Panc1 (cell line): Measurements from ENCODE around the gene IL20RB. TPM values are rescaled to one million over a fixed set of nuclear protein-coding genes. Genes with fewer than 3 reads are reported as not detected.

ENCODE experiments used
- ATAC-seq: fragments of 200-7000 bp; cut with Tn5 transposase; 2 replicates; pipeline ENCODE4 v1.9.1; 2020; ENCODE audit warnings: mild to moderate bottlenecking, moderate library complexity
- BruUV-seq: library from RNA; stranded (reverse); fragments of 400-500 nt; replicated peaks from 2 replicates; lab custom pipeline; 2021; lab: Mats Ljungman, UMichigan
- CTCF ChIA-PET: fragments of 300-600 bp; sonication (Branson Sonifier 250); formaldehyde crosslinking; loops from one replicate; lab custom pipeline; 2022; ENCODE audit warnings: antibody characterized with exemption; lab: Charles Lee
- POLR2A ChIA-PET: fragments of 300-600 bp; sonication (Branson Sonifier 250); formaldehyde crosslinking; loops from one replicate; lab custom pipeline; 2022; ENCODE audit warnings: antibody characterized with exemption; lab: Charles Lee
- DNase-seq: peaks from one replicate; pipeline ENCODE4 v3.0.0-alpha.2; 2010; ENCODE audit warnings: low read depth, low spot score
- H3K27ac ChIP-seq: 2 replicates; pipeline ENCODE4 v1.5.1; 2011; ENCODE audit warnings: mild to moderate bottlenecking, low read length, inconsistent platforms
- H3K27me3 ChIP-seq: fragments of 200-500 bp; sonication (Bioruptor generic); 2 replicates; pipeline ENCODE4 v1.6.0; 2014; ENCODE audit warnings: low read length, inconsistent platforms; ENCODE audit not compliant: control insufficient read depth, insufficient read depth
- H3K36me3 ChIP-seq: fragments of 200-500 bp; sonication (Bioruptor generic); 2 replicates; pipeline ENCODE4 v1.5.1; 2014; ENCODE audit warnings: inconsistent platforms, mild to moderate bottlenecking, low read length, moderate library complexity; ENCODE audit not compliant: control insufficient read depth, insufficient read depth
- H3K4me1 ChIP-seq: 2 replicates; pipeline ENCODE4 v1.5.1; 2011; ENCODE audit warnings: inconsistent platforms, mild to moderate bottlenecking, low read length, moderate library complexity; ENCODE audit not compliant: control insufficient read depth, insufficient read depth
- H3K4me3 ChIP-seq, 2 experiments: 2 replicates each; pipeline ENCODE4 v1.5.1; 2011 to 2012; ENCODE audit warnings: low read depth in 2 of 2, low read length in 2 of 2, mild to moderate bottlenecking in 2 of 2, inconsistent platforms in 1 of 2, moderate library complexity in 1 of 2
- H3K9me3 ChIP-seq: fragments of 200-500 bp; sonication (Bioruptor generic); 2 replicates; pipeline ENCODE4 v1.5.1; 2014; ENCODE audit warnings: low read depth, mild to moderate bottlenecking, inconsistent platforms, low read length, moderate library complexity; ENCODE audit not compliant: control insufficient read depth, insufficient read depth
- POLR2AphosphoS5 ChIP-seq: IDR thresholded peaks from 2 replicates; pipeline ENCODE4 v1.6.1; 2012; ENCODE audit warnings: mild to moderate bottlenecking, low read depth, low read length, moderate library complexity
- SIN3A ChIP-seq: IDR thresholded peaks from 2 replicates; pipeline ENCODE4 v1.6.1; 2012; ENCODE audit warnings: low read depth, mild to moderate bottlenecking, low read length, moderate library complexity, borderline replicate concordance; ENCODE audit not compliant: insufficient read depth
- TCF7L2 ChIP-seq: IDR thresholded peaks from 2 replicates; pipeline ENCODE4 v1.6.1; 2011; ENCODE audit warnings: mild to moderate bottlenecking, low read depth, low read length, inconsistent platforms
- in situ Hi-C: cut with HindIII; loops from 2 replicates; pipeline ENCODE4 v1.10.0; 2016; ENCODE audit warnings: low sequenced_read_pairs, low pct_unique_long_range_greater_than_20kb
- intact Hi-C: fragments of 100-400 bp; cut with micrococcal nuclease; formaldehyde crosslinking; loops from one replicate; pipeline ENCODE4 v1.10.0; 2022; ENCODE audit not compliant: unreplicated experiment
- total RNA-seq: library from RNA; stranded (reverse); gene quantifications from one replicate; pipeline ENCODE4 v1.2.1, GENCODE V29; 2021; ENCODE audit not compliant: unreplicated experiment
- TF ChIP-seq, protein P1 (sequence below), 2 experiments: IDR thresholded peaks; 2 replicates each; pipeline ENCODE4 v1.6.1; 2011 to 2012; ENCODE audit warnings: low read depth in 2 of 2, control low read depth in 1 of 2, low read length in 1 of 2, mild to moderate bottlenecking in 1 of 2, moderate library complexity in 1 of 2; ENCODE audit not compliant: insufficient read depth in 1 of 2
- TF ChIP-seq, protein P2 (sequence below): fragments of 450-650 bp; IDR thresholded peaks from 2 replicates; pipeline ENCODE4 v1.5.1; 2017; ENCODE audit warnings: mild to moderate bottlenecking

Gene IL20RB
- total RNA-seq, 1 experiment from 2014 or later, result 1.7 TPM

DNA sequence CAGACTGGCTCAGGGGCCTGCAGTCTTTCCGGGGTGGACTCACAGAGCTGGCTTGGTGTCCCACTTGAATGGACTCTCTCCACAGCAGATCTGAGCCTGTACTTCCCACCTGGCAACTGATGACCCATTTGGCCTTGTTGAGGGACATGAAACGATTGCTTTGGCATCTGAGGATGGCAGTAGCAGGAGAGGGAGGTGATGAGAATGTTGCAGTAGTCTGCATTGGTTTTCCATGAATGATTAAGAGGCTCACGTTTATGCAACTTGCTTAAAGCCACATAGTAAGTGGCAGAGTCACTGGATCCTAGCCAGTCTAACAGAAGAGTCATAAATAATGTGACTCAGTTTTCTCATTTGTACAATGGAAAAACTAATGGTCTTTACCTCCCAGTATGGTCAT lies 21.9 kb downstream of the IL20RB start:
- POLR2A ChIA-PET, result no interaction called here
- in situ Hi-C loops (no loop called here), intact Hi-C loops (no loop called here)
- ATAC-seq, result no peak
- Histone ChIP-seq H3K4me1 (no peaks in the 10 kb centered on the region), H3K36me3 (no peaks in the 10 kb centered on the region), H3K9me3 (no peaks in the 10 kb centered on the region), H3K27me3 (no peaks in the 10 kb centered on the region), H3K4me3 (no peak overlapping the region), H3K27ac (no peak overlapping the region)
- no TSS peak for BruUV-seq
- CTCF ChIA-PET, result no interaction called here
- DNase-seq, result no peak
- TF ChIP-seq POLR2AphosphoS5 (no peak), SIN3A (no peak), TCF7L2 (no peak)
- TF ChIP-seq, protein P1, sequence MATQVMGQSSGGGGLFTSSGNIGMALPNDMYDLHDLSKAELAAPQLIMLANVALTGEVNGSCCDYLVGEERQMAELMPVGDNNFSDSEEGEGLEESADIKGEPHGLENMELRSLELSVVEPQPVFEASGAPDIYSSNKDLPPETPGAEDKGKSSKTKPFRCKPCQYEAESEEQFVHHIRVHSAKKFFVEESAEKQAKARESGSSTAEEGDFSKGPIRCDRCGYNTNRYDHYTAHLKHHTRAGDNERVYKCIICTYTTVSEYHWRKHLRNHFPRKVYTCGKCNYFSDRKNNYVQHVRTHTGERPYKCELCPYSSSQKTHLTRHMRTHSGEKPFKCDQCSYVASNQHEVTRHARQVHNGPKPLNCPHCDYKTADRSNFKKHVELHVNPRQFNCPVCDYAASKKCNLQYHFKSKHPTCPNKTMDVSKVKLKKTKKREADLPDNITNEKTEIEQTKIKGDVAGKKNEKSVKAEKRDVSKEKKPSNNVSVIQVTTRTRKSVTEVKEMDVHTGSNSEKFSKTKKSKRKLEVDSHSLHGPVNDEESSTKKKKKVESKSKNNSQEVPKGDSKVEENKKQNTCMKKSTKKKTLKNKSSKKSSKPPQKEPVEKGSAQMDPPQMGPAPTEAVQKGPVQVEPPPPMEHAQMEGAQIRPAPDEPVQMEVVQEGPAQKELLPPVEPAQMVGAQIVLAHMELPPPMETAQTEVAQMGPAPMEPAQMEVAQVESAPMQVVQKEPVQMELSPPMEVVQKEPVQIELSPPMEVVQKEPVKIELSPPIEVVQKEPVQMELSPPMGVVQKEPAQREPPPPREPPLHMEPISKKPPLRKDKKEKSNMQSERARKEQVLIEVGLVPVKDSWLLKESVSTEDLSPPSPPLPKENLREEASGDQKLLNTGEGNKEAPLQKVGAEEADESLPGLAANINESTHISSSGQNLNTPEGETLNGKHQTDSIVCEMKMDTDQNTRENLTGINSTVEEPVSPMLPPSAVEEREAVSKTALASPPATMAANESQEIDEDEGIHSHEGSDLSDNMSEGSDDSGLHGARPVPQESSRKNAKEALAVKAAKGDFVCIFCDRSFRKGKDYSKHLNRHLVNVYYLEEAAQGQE (IDR thresholded peaks at IDR 0.05; ENCODE audit: insufficient read depth in 1 of 2, low read depth in 2 of 2, low read length in 1 of 2), result no peak
- TF ChIP-seq, protein P2, sequence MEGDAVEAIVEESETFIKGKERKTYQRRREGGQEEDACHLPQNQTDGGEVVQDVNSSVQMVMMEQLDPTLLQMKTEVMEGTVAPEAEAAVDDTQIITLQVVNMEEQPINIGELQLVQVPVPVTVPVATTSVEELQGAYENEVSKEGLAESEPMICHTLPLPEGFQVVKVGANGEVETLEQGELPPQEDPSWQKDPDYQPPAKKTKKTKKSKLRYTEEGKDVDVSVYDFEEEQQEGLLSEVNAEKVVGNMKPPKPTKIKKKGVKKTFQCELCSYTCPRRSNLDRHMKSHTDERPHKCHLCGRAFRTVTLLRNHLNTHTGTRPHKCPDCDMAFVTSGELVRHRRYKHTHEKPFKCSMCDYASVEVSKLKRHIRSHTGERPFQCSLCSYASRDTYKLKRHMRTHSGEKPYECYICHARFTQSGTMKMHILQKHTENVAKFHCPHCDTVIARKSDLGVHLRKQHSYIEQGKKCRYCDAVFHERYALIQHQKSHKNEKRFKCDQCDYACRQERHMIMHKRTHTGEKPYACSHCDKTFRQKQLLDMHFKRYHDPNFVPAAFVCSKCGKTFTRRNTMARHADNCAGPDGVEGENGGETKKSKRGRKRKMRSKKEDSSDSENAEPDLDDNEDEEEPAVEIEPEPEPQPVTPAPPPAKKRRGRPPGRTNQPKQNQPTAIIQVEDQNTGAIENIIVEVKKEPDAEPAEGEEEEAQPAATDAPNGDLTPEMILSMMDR, result no peak

DNA sequence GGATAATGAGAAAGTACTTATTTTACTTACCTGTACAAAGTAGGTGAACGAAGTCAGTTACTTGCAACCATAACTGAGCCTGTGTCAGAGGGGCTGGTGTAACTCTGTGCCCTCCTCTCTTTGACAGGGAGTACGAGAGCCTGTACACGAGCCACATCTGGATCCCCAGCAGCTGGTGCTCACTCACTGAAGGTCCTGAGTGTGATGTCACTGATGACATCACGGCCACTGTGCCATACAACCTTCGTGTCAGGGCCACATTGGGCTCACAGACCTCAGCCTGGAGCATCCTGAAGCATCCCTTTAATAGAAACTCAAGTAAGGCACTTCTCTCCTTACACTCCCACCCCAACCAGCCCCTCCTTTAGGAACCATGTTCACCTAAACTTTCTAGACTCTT lies 24.2 kb downstream of the IL20RB start:
- H3K27ac ChIP-seq, result no peak overlapping the region
- ATAC-seq (no peak), DNase-seq (no peak)
- no peaks in the 10 kb centered on the region for H3K9me3 ChIP-seq
- no peaks in the 10 kb centered on the region for H3K27me3 ChIP-seq
- H3K36me3 ChIP-seq, result no peaks in the 10 kb centered on the region
- intact Hi-C loops (no loop called here), in situ Hi-C loops (no loop called here)
- CTCF ChIA-PET, result no interaction called here
- BruUV-seq, result no TSS peak
- POLR2A ChIA-PET, result no interaction called here
- TF ChIP-seq POLR2AphosphoS5 (no peak), SIN3A (no peak), TCF7L2 (no peak)
- TF ChIP-seq, protein P1 (IDR thresholded peaks at IDR 0.05; ENCODE audit: insufficient read depth in 1 of 2, low read depth in 2 of 2, low read length in 1 of 2), result no peak
- TF ChIP-seq, protein P2, result no peak
- no peak overlapping the region for H3K4me3 ChIP-seq
- no peaks in the 10 kb centered on the region for H3K4me1 ChIP-seq
